Adipocyte (in vitro differentiated cells): ENCODE results near the gene TMEM9.
A peak's percentile ranks its signal among the peaks of the same experiment; 100 is the strongest.

Source experiments
- DNase-seq: peaks from one replicate; pipeline ENCODE4 v3.0.0-alpha.2; 2015; ENCODE audit warnings: low read depth
- H3K27me3 ChIP-seq: replicated peaks from 2 replicates; pipeline ENCODE4 v1.7.0; 2013; ENCODE audit warnings: mild to moderate bottlenecking, low read length, moderate library complexity; ENCODE audit not compliant: control insufficient read depth, insufficient read depth
- H3K36me3 ChIP-seq: 2 replicates; pipeline ENCODE4 v1.7.0; 2013; ENCODE audit warnings: low read length, mild to moderate bottlenecking, moderate library complexity; ENCODE audit not compliant: control insufficient read depth, insufficient read depth, severe bottlenecking
- H3K4me1 ChIP-seq: 2 replicates; pipeline ENCODE4 v1.7.0; 2013; ENCODE audit warnings: mild to moderate bottlenecking, low read length, moderate library complexity; ENCODE audit not compliant: control insufficient read depth, insufficient read depth
- H3K4me3 ChIP-seq: 2 replicates; pipeline ENCODE4 v1.7.0; 2013; ENCODE audit warnings: mild to moderate bottlenecking, low read length, moderate library complexity
- H3K9ac ChIP-seq: 2 replicates; pipeline ENCODE4 v1.7.0; 2013; ENCODE audit warnings: mild to moderate bottlenecking, low read length, moderate library complexity
- H3K9me3 ChIP-seq: 2 replicates; pipeline ENCODE4 v1.7.0; 2013; ENCODE audit warnings: mild to moderate bottlenecking, low read length, moderate library complexity; ENCODE audit not compliant: control insufficient read depth

TMEM9 gene

DNA sequence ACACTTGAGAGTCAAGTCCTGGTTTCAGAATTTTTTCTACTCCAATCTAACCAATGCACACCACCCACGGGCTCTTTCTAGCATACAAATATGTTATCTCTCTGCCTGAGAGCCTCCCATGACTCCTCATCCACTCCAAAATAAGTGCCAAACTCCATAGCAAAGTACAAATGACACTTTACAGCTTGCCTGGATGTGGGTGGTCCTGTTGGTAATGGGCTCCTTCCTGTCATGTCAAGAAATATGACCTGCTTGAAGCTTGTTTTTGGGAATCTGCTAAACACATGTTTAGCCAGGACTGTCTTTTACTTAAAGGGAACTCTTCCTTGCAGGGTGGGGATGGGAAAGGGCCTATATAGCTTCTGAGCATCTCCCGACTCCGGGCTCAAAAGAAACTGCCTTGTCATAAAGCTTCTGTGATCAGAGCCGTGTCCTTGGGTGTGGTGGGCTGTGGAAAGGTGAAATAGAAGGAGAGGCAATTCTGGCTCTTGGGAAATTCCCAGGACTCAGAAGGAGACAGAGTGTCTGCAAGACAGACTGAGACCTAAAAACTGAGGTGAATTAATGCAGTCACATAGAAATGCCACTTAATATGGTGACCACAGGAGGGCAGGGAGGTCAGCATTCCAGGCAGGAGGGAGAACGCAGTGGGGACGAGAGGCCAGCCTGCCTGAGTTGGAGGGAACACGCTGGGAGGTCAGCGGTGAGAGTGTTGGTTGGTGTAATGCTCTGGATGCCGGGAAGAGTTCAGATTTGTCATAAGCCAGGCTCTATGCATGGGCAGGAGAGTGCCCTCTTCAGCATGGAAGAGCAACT lies 30.2 kb upstream of the TMEM9 start:
- peaks cover 18% of the 10 kb centered on the region for H3K4me1 ChIP-seq
- H3K9ac ChIP-seq = no peak overlapping the region
- H3K27me3 ChIP-seq = peaks cover 14% of the 10 kb centered on the region
- no peak overlapping the region for H3K4me3 ChIP-seq
- no peaks in the 10 kb centered on the region for H3K9me3 ChIP-seq
- no peaks in the 10 kb centered on the region for H3K36me3 ChIP-seq
- DNase-seq = peak; percentile 89

- no peak for DNase-seq
These were observed 29.5 kb upstream of the TMEM9 start for GRCh38 chr1:201183753-201184152.

DNA sequence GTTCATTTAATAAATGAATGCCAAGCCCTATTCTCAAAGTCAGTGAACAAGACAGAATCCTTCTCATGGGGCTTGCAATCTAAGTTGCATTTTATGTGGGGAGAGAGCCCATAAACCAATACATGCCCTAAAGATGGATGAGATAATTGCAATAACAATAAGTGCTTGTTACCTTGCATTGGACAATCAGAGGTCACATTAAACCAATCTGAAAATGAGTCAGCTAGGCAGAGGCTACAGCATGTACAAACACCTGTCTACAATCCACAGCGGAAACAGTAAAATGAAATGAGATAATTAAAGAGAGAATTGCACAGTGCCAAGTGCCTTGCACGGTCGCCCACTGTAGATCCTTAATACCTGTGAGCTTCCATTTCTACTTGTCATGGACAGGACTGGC lies 28.9 kb upstream of the TMEM9 start:
- Histone ChIP-seq H3K27me3 (peaks cover 14% of the 10 kb centered on the region), H3K4me1 (peaks cover 18% of the 10 kb centered on the region), H3K9ac (no peak overlapping the region), H3K9me3 (peaks cover 9% of the 10 kb centered on the region), H3K4me3 (no peak overlapping the region), H3K36me3 (no peaks in the 10 kb centered on the region)
- no peak for DNase-seq

More at GRCh38 chr1:201183753-201184152, 29.5 kb upstream of the TMEM9 start:
- no peaks in the 10 kb centered on the region for H3K36me3 ChIP-seq
- no peak overlapping the region for H3K4me3 ChIP-seq
- peaks cover 18% of the 10 kb centered on the region for H3K4me1 ChIP-seq
- H3K27me3 ChIP-seq = peaks cover 14% of the 10 kb centered on the region
- peaks cover 4% of the 10 kb centered on the region for H3K9me3 ChIP-seq
- H3K9ac ChIP-seq = no peak overlapping the region

GRCh38 chr1:201181726-201182125 lies 27.5 kb upstream of the TMEM9 start:
- H3K27me3 ChIP-seq = peaks cover 14% of the 10 kb centered on the region
- H3K9ac ChIP-seq = no peak overlapping the region
- DNase-seq = no peak
- no peak overlapping the region for H3K4me3 ChIP-seq
- peaks cover 9% of the 10 kb centered on the region for H3K9me3 ChIP-seq
- H3K36me3 ChIP-seq = no peaks in the 10 kb centered on the region
- H3K4me1 ChIP-seq = peaks cover 23% of the 10 kb centered on the region

DNA sequence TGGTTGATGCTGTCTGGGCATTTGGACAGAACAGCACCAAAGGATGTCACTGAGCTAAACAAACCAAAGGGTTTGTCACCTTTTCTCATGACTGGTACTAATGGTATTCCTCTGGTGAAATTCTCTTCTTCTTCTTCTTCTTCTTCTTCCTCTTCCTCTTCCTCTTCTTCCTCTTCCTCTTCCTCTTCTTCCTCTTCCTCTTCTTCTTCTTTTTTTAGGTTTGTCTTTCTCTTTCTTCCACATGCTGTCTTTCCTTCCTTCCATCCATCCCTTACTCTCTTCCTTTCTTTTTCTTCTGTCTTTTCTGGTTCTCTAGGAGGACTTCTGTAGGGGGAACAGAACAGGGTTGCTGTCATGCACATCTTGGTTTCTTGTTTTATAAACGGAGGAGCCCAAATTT lies 27.0 kb upstream of the TMEM9 start:
- peaks cover 25% of the 10 kb centered on the region for H3K4me1 ChIP-seq
- H3K27me3 ChIP-seq = peaks cover 14% of the 10 kb centered on the region
- no peak overlapping the region for H3K4me3 ChIP-seq
- DNase-seq = no peak
- no peak overlapping the region for H3K9ac ChIP-seq
- H3K36me3 ChIP-seq = no peaks in the 10 kb centered on the region
- H3K9me3 ChIP-seq = peaks cover 9% of the 10 kb centered on the region

DNA sequence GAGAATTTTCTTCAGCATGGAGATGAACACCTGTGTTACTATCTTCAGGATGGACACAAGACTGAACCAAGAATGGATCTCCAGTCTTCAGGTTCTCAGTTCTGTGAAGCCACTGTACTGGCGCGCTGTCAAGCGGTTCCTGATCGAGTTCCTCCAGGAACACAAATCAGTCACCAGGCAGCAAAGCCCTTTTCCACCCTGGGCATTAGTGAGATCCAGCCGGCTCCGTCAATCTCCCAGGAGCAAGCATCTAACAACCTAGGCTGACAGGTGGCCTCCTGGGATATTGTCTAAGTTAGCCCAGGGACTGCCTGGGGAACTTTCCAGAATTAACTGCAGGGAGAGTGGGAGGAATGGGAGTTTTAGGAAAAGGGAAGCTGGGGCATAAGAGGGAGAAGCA lies 26.6 kb upstream of the TMEM9 start:
- no peak for DNase-seq
- Histone ChIP-seq H3K27me3 (peaks cover 14% of the 10 kb centered on the region), H3K36me3 (no peaks in the 10 kb centered on the region), H3K9me3 (peaks cover 9% of the 10 kb centered on the region), H3K9ac (no peak overlapping the region), H3K4me1 (peaks cover 25% of the 10 kb centered on the region), H3K4me3 (no peak overlapping the region)

GRCh38 chr1:201180141-201180540 lies 25.9 kb upstream of the TMEM9 start:
- Histone ChIP-seq H3K4me3 (no peak overlapping the region), H3K27me3 (peaks cover 14% of the 10 kb centered on the region), H3K36me3 (no peaks in the 10 kb centered on the region), H3K9ac (no peak overlapping the region), H3K9me3 (peaks cover 9% of the 10 kb centered on the region), H3K4me1 (peaks cover 20% of the 10 kb centered on the region)
- DNase-seq = no peak

GRCh38 chr1:201178718-201179117 lies 24.4 kb upstream of the TMEM9 start:
- Histone ChIP-seq H3K36me3 (no peaks in the 10 kb centered on the region), H3K9me3 (peaks cover 9% of the 10 kb centered on the region), H3K9ac (no peak overlapping the region), H3K4me1 (peaks cover 7% of the 10 kb centered on the region), H3K4me3 (no peak overlapping the region), H3K27me3 (peaks cover 19% of the 10 kb centered on the region)
- no peak for DNase-seq

- H3K27me3 ChIP-seq = peaks cover 19% of the 10 kb centered on the region
- no peak overlapping the region for H3K4me3 ChIP-seq
- H3K9ac ChIP-seq = no peak overlapping the region
- DNase-seq = no peak
- peaks cover 9% of the 10 kb centered on the region for H3K9me3 ChIP-seq
- H3K4me1 ChIP-seq = peaks cover 7% of the 10 kb centered on the region
- H3K36me3 ChIP-seq = no peaks in the 10 kb centered on the region
These were observed 22.7 kb upstream of the TMEM9 start for GRCh38 chr1:201176940-201177339.

- Histone ChIP-seq H3K4me1 (peaks cover 7% of the 10 kb centered on the region), H3K9ac (no peak overlapping the region), H3K27me3 (peaks cover 15% of the 10 kb centered on the region), H3K4me3 (no peak overlapping the region), H3K9me3 (peaks cover 9% of the 10 kb centered on the region), H3K36me3 (no peaks in the 10 kb centered on the region)
- no peak for DNase-seq
These were observed 21.7 kb upstream of the TMEM9 start for GRCh38 chr1:201175820-201176500.

GRCh38 chr1:201173736-201174135 lies 19.5 kb upstream of the TMEM9 start:
- H3K27me3 ChIP-seq = peaks cover 5% of the 10 kb centered on the region
- H3K9me3 ChIP-seq = peaks cover 5% of the 10 kb centered on the region
- H3K36me3 ChIP-seq = no peaks in the 10 kb centered on the region
- H3K4me3 ChIP-seq = no peak overlapping the region
- H3K4me1 ChIP-seq = peaks cover 16% of the 10 kb centered on the region
- H3K9ac ChIP-seq = no peak overlapping the region
- no peak for DNase-seq
